Caki2 (cell line): ENCODE measurements around the gene CDC14B. TPM values are rescaled to one million over a fixed set of nuclear protein-coding genes. Genes with fewer than 3 reads are reported as not detected.
"Not testable (repeated sequence)": the region's sequence is repeated elsewhere in the genome, so short reads cannot be mapped to it uniquely, and the experiment has no call there.

Source experiments
- DNase-seq: peaks from one replicate; pipeline ENCODE4 v3.0.0-alpha.2; 2015; ENCODE audit warnings: low read depth
- in situ Hi-C: cut with HindIII; loops from 2 replicates; pipeline ENCODE4 v1.10.0; 2016; ENCODE audit warnings: low sequenced_read_pairs, low pct_unique_long_range_greater_than_20kb, mixed read lengths
- total RNA-seq: library from RNA; depleted of rRNA; stranded (reverse); fragments of >200 nt; shearing (Covaris generic); gene quantifications from 2 replicates; pipeline ENCODE4 v1.2.3, GENCODE V29; 2014; ENCODE audit warnings: low replicate concordance

The CDC14B gene
- total RNA-seq, 1 experiment from 2014 or later, result 19.9 TPM

- no peak for DNase-seq
- in situ Hi-C loops, result no loop called here
Observed at GRCh38 chr9:96515621-96516470, 103.8 kb downstream of the CDC14B start.

- DNase-seq, result no peak
- in situ Hi-C loops, result no loop called here
Observed at GRCh38 chr9:96514800-96515158, 104.9 kb downstream of the CDC14B start.

GRCh38 chr9:96514108-96514799, 105.4 kb downstream of the CDC14B start:
- no peak for DNase-seq
- in situ Hi-C loops, result no loop called here

GRCh38 chr9:96513622-96514021, 106.0 kb downstream of the CDC14B start:
- DNase-seq, result no peak

GRCh38 chr9:96512240-96512639, 107.4 kb downstream of the CDC14B start:
- no peak for DNase-seq
- in situ Hi-C loops, result no loop called here

More at GRCh38 chr9:96513622-96514021, 106.0 kb downstream of the CDC14B start:
- in situ Hi-C loops, result no loop called here

GRCh38 chr9:96510258-96510657, 109.4 kb downstream of the CDC14B start:
- in situ Hi-C loops, result no loop called here
- no peak for DNase-seq

GRCh38 chr9:96509848-96510247, 109.8 kb downstream of the CDC14B start:
- no peak for DNase-seq
- in situ Hi-C loops, result no loop called here

- DNase-seq, result no peak
- in situ Hi-C loops, result no loop called here
Observed at GRCh38 chr9:96509026-96509425, 110.6 kb downstream of the CDC14B start.

- DNase-seq, result no peak
- in situ Hi-C loops, result no loop called here
Observed at GRCh38 chr9:96508227-96508940, 111.3 kb downstream of the CDC14B start.

GRCh38 chr9:96505316-96505991, 114.2 kb downstream of the CDC14B start:
- DNase-seq, result no peak
- in situ Hi-C loops, result no loop called here

- no peak for DNase-seq
- in situ Hi-C loops, result no loop called here
Observed at GRCh38 chr9:96503918-96504317, 115.7 kb downstream of the CDC14B start.

- in situ Hi-C loops, DNase-seq: not testable (repeated sequence)
Observed at GRCh38 chr9:96503374-96503748, 116.3 kb downstream of the CDC14B start.

- DNase-seq, result no peak
- in situ Hi-C loops, result no loop called here
Observed at GRCh38 chr9:96502539-96503373, 116.9 kb downstream of the CDC14B start.

- in situ Hi-C loops, result no loop called here
- DNase-seq, result no peak
Observed at GRCh38 chr9:96501633-96502538, 117.8 kb downstream of the CDC14B start.

GRCh38 chr9:96500696-96501632, 118.7 kb downstream of the CDC14B start:
- in situ Hi-C loops, result no loop called here
- no peak for DNase-seq

- DNase-seq, result no peak
- in situ Hi-C loops, result no loop called here
Observed at GRCh38 chr9:96499257-96499656, 120.4 kb downstream of the CDC14B start.
